Melanocyte of skin (primary cell): Measurements from ENCODE around the gene UQCRHL. TPM values are rescaled to one million over a fixed set of nuclear protein-coding genes. Genes with fewer than 3 reads are reported as not detected.

ENCODE experiments used
- total RNA-seq, 2 donors: library from RNA; depleted of rRNA; stranded (reverse); fragments of >200 nt; gene quantifications; 2 replicates each; pipeline ENCODE4 v1.2.3, GENCODE V29; 2012

Gene UQCRHL
- total RNA-seq, result 1 to 10 TPM; 1.0 to 1.7 TPM

GRCh38 chr1:15807549-15807948 is at the start of gene UQCRHL:
TSS of gene UQCRHL (minus strand) at chr1:15807649. CDS start at chr1:15807649, 0 bp downstream.

DNA sequence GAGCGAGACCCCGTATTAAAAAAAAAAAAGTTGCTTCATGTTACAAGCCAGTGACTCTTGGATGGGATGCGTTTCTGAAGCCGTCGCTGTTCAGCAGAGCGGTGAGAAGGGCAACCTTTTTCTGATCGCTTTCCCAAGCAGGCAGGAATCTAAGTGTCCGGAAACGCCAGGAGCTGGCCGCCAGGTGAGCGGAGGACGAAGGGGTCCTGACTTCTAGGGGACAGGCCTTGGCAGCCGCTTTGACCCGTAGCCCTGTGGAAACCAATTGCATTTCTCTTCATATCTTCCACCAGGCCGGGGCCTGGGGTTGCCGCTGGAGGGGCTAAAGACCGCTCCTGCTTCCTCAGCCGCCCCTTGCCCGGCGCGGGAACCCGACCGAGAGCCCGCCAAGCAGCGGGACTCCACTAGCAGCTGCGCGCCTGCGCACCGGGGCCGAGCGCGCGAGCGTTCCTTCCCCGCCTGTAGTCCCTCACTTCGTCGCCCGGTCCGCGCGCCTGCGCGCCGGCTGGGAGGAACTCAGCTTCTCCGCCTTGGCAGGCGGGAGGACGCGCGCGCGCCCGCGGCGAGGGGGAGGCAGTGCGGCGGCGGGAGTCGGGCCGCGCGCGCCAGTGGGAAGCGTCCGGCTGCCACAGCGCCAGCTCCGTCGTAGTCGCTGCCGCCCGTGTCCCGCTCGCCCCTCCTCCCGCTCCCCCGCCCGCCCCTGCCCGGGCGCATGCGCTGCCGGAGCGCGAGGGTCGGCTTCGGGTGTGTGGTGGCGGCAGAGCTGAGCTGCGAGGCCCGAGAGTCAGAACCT is 39.8 kb upstream of the UQCRHL start, which contains the start of gene SPEN:
Gene SPEN (plus strand): TSS at position 608 of the 793 bp plus-strand sequence. CDS start 361 bp downstream, outside the sequence.

DNA sequence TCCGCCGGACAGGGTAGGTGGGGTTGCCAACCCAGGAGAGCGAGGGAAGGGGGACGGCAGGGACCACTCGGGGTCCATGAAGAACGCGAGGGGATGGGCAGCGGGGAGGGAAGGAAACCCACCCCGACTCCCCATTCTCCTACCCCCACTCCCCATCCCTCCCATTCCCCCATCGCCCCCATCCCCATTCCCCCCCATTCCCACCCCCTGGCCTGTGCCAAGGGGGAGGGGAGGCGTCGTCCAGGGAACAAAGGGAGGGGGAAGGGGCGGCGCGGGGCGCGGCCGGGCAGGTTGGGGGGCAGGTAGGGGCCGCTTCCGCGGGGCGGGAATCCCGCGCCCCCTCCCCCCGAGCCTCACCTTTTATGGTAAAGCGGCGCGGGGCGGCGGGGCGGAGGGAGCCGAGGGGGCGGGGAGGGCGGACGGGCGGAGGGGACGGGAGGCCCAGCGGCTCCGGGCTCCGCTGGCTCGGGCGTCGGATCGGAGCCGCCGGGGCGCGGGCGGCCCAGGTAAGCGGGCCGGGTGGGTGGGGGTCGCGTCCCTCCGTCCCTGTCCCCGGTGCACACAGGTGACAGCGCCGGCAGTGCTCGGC is 49.0 kb downstream of the UQCRHL start, which contains the start of gene FBLIM1:
Gene FBLIM1 (plus strand): TSS at position 453 of the 589 bp plus-strand sequence. CDS start 6,189 bp downstream, outside the sequence.

Other genes with a start within 250 kb of the UQCRHL start
- gene AGMAT, start 222.6 kb downstream of the UQCRHL start, total RNA-seq, result 1 to 10 TPM; 1.4 to 2.7 TPM
- 10 to 100 TPM; 41.6 to 47.1 TPM for gene DDI2, start 190.2 kb downstream of the UQCRHL start, total RNA-seq
- gene PLEKHM2, start 123.3 kb downstream of the UQCRHL start, total RNA-seq, result 100 to 1,000 TPM; 108 to 113 TPM
- gene SLC25A34, start 71.4 kb downstream of the UQCRHL start, total RNA-seq, result 1 to 10 TPM in 1 of 2 donors, under 1 TPM in 1; 0.67 to 1.0 TPM
- gene TMEM82, start 65.2 kb downstream of the UQCRHL start, total RNA-seq, result not detected
- 10 to 100 TPM in 1 of 2 donors, 1 to 10 TPM in 1; 9.7 to 12.7 TPM for gene FBLIM1, start 48.9 kb downstream of the UQCRHL start, total RNA-seq
- 10 to 100 TPM; 12.7 to 19.3 TPM for gene SPEN, start 40.1 kb upstream of the UQCRHL start, total RNA-seq
- 10 to 100 TPM; 26.0 to 40.6 TPM for gene ZBTB17, start 168.5 kb upstream of the UQCRHL start, total RNA-seq
- gene SRARP, start 196.6 kb upstream of the UQCRHL start, total RNA-seq, result not detected
- under 1 TPM in 1 of 2 donors, not detected in 1; 0.33 TPM for gene HSPB7, start 210.4 kb upstream of the UQCRHL start, total RNA-seq
- not detected for gene CLCNKA, start 214.4 kb upstream of the UQCRHL start, total RNA-seq
- gene CLCNKB, start 236.1 kb upstream of the UQCRHL start, total RNA-seq, result not detected